HepG2 (cell line): ENCODE data around the gene MRO. TPM values are rescaled to one million over a fixed set of nuclear protein-coding genes. Genes with fewer than 3 reads are reported as not detected.
A peak's percentile ranks its signal among the peaks of the same experiment; 100 is the strongest.

ENCODE experiments used
- CBFB ChIP-seq: sonication (generic); formaldehyde crosslinking; IDR thresholded peaks from 2 replicates; pipeline ENCODE4 v1.4.0; 2020; ENCODE audit warnings: missing genetic modification reagents
- CEBPG ChIP-seq: IDR thresholded peaks from 2 replicates; pipeline ENCODE4 v1.6.1; 2016
- HIVEP1 ChIP-seq: sonication (generic); formaldehyde crosslinking; IDR thresholded peaks from 2 replicates; pipeline ENCODE4 v1.4.0; 2020; ENCODE audit warnings: mild to moderate bottlenecking, missing genetic modification reagents
- HMG20B ChIP-seq: conservative IDR thresholded peaks from 2 replicates; pipeline ENCODE4 v1.6.1; 2016; ENCODE audit warnings: missing genetic modification reagents, missing compliant biosample characterization
- PHF5A ChIP-seq: IDR thresholded peaks from one replicate; pipeline ENCODE4 v1.6.1; 2018; ENCODE audit warnings: low read depth, missing genetic modification reagents; ENCODE audit not compliant: unreplicated experiment
- RARA ChIP-seq: IDR thresholded peaks from 2 replicates; pipeline ENCODE4 v1.6.1; 2016; ENCODE audit warnings: missing genetic modification reagents, missing compliant biosample characterization
- REPIN1 ChIP-seq: sonication (generic); formaldehyde crosslinking; IDR thresholded peaks from 2 replicates; pipeline ENCODE4 v1.8.0; 2022; ENCODE audit warnings: missing genetic modification reagents, low read depth, mild to moderate bottlenecking, borderline replicate concordance
- SNAI1 ChIP-seq: sonication (generic); formaldehyde crosslinking; IDR thresholded peaks from 2 replicates; pipeline ENCODE4 v1.5.0; 2020; ENCODE audit warnings: mild to moderate bottlenecking, missing genetic modification reagents, borderline replicate concordance
- ZFP62 ChIP-seq: sonication (generic); formaldehyde crosslinking; IDR thresholded peaks from 2 replicates; pipeline ENCODE4 v1.4.0; 2020; ENCODE audit warnings: missing genetic modification reagents
- ZNF292 ChIP-seq: sonication (generic); formaldehyde crosslinking; IDR thresholded peaks from 2 replicates; pipeline ENCODE4 v1.8.1; 2022; ENCODE audit warnings: mild to moderate bottlenecking, low read depth, missing genetic modification reagents, borderline replicate concordance
- ZNF468 ChIP-seq: sonication (generic); formaldehyde crosslinking; IDR thresholded peaks from 2 replicates; pipeline ENCODE4 v1.8.0; 2022; ENCODE audit warnings: mild to moderate bottlenecking, moderate library complexity, missing genetic modification reagents
- ZNF768 ChIP-seq: sonication (generic); formaldehyde crosslinking; IDR thresholded peaks from 2 replicates; pipeline ENCODE4 v1.4.0; 2020; ENCODE audit warnings: missing genetic modification reagents
- polyA plus RNA-seq, 8 experiments: library from polyadenylated mRNA; depleted of rRNA in 3 of 8; stranded (reverse) in 7 of 8; unstranded in 1 of 8; fragments of >200 nt; fragmentation: Illumina TruSeq in 4 of 8; extraction: Trizol in 4 of 8; gene quantifications; 2 replicates each; pipeline versions ENCODE4 v1.2.1 to v1.2.3, GENCODE V29; 2011 to 2016; ENCODE audit warnings: low read depth in 4 of 8, missing spikeins in 1 of 8, mixed read lengths in 1 of 8; ENCODE audit not compliant: insufficient read depth in 1 of 8
- total RNA-seq, 5 experiments: library from RNA; depleted of rRNA; stranded (reverse); fragments of >200 nt; fragmentation: Illumina TruSeq; extraction: Trizol; gene quantifications; 2 replicates each; pipeline ENCODE4 v1.2.3, GENCODE V29; 2016; ENCODE audit warnings: low read depth in 1 of 5
- TF ChIP-seq, protein P1 (sequence below): sonication (generic); formaldehyde crosslinking; IDR thresholded peaks from 2 replicates; pipeline ENCODE4 v1.8.0; 2022; ENCODE audit warnings: missing genetic modification reagents, low read depth, mild to moderate bottlenecking, borderline replicate concordance
- TF ChIP-seq, protein P2 (sequence below): IDR thresholded peaks from 2 replicates; pipeline ENCODE4 v1.6.1; 2016; ENCODE audit warnings: low read depth, missing genetic modification reagents, missing compliant biosample characterization
- TF ChIP-seq, protein P3 (sequence below), 2 experiments: fragments of 450-650 bp in 1 of 2; sonication (generic) in 1 of 2; formaldehyde crosslinking in 1 of 2; IDR thresholded peaks; 2 replicates each; pipeline versions ENCODE4 v1.6.1 to v1.8.0; 2016 to 2022; ENCODE audit warnings: antibody characterized with exemption in 1 of 2, mild to moderate bottlenecking in 1 of 2, missing genetic modification reagents in 1 of 2

The MRO gene
- total and polyA plus RNA-seq, 2 of the 13 experiments (the other 11 are each of a cell fraction or from before 2014, with no cell fraction given): not detected

DNA sequence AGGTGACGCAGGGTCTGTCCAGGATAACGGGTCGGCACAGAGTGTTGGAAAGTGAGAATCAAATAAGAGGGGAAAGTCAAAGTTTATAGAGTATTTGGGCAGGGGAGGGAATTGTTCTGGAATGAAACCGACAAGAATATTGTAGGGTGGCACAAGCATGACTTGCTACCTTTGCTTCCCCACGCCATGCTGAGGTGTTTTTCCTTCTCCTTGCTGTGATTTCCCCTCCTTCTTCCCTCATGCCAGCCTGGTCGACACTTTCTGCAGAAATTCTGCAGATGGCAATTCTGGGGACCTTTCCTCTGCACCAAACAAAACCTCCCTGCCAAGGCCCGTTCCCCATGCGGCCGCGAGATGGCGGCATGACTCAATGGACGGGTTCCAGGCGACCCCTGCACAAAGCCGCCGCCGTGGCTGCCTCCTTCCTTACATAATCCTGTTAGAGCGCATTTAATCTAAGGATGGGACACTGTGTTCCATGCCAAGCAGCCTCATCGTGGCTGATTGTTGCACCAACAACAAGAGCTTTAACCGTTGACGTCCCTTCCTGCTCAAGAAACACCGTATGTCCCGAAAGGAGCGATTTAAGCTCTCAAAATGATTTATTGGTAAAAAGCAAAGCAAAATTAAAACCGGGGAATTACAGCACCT lies at the start of gene MRO (continued):
- TF ChIP-seq, protein P1, sequence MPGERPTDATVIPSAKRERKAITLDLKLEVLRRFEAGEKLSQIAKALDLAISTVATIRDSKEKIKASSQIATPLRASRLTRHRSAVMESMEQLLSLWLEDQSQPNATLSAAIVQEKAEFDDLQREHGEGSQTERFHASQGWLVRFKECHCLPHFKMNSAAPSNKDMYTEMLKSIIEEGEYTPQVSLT (CRISPR knock-in tag): no peak
- TF ChIP-seq ZNF468 (no peak), HMG20B (CRISPR knock-in tag) (0 out of 2 replicates have a peak, but pooled peaks have one; percentile 27), PHF5A (CRISPR knock-in tag) (no peak), CEBPG (CRISPR knock-in tag) (peak; percentile 48; the same call in 1 of the 2 replicates), SNAI1 (CRISPR knock-in tag) (no peak), ZFP62 (no peak), HIVEP1 (CRISPR knock-in tag) (no peak), CBFB (no peak), RARA (CRISPR knock-in tag) (0 out of 2 replicates have a peak, but pooled peaks have one; percentile 31), ZNF768 (CRISPR knock-in tag) (no peak), REPIN1 (CRISPR knock-in tag) (no peak), ZNF292 (CRISPR knock-in tag) (peak; percentile 24; the same call in 1 of the 2 replicates)
- TF ChIP-seq, protein P2, sequence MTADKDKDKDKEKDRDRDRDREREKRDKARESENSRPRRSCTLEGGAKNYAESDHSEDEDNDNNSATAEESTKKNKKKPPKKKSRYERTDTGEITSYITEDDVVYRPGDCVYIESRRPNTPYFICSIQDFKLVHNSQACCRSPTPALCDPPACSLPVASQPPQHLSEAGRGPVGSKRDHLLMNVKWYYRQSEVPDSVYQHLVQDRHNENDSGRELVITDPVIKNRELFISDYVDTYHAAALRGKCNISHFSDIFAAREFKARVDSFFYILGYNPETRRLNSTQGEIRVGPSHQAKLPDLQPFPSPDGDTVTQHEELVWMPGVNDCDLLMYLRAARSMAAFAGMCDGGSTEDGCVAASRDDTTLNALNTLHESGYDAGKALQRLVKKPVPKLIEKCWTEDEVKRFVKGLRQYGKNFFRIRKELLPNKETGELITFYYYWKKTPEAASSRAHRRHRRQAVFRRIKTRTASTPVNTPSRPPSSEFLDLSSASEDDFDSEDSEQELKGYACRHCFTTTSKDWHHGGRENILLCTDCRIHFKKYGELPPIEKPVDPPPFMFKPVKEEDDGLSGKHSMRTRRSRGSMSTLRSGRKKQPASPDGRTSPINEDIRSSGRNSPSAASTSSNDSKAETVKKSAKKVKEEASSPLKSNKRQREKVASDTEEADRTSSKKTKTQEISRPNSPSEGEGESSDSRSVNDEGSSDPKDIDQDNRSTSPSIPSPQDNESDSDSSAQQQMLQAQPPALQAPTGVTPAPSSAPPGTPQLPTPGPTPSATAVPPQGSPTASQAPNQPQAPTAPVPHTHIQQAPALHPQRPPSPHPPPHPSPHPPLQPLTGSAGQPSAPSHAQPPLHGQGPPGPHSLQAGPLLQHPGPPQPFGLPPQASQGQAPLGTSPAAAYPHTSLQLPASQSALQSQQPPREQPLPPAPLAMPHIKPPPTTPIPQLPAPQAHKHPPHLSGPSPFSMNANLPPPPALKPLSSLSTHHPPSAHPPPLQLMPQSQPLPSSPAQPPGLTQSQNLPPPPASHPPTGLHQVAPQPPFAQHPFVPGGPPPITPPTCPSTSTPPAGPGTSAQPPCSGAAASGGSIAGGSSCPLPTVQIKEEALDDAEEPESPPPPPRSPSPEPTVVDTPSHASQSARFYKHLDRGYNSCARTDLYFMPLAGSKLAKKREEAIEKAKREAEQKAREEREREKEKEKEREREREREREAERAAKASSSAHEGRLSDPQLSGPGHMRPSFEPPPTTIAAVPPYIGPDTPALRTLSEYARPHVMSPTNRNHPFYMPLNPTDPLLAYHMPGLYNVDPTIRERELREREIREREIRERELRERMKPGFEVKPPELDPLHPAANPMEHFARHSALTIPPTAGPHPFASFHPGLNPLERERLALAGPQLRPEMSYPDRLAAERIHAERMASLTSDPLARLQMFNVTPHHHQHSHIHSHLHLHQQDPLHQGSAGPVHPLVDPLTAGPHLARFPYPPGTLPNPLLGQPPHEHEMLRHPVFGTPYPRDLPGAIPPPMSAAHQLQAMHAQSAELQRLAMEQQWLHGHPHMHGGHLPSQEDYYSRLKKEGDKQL: no peak
- TF ChIP-seq, protein P3, sequence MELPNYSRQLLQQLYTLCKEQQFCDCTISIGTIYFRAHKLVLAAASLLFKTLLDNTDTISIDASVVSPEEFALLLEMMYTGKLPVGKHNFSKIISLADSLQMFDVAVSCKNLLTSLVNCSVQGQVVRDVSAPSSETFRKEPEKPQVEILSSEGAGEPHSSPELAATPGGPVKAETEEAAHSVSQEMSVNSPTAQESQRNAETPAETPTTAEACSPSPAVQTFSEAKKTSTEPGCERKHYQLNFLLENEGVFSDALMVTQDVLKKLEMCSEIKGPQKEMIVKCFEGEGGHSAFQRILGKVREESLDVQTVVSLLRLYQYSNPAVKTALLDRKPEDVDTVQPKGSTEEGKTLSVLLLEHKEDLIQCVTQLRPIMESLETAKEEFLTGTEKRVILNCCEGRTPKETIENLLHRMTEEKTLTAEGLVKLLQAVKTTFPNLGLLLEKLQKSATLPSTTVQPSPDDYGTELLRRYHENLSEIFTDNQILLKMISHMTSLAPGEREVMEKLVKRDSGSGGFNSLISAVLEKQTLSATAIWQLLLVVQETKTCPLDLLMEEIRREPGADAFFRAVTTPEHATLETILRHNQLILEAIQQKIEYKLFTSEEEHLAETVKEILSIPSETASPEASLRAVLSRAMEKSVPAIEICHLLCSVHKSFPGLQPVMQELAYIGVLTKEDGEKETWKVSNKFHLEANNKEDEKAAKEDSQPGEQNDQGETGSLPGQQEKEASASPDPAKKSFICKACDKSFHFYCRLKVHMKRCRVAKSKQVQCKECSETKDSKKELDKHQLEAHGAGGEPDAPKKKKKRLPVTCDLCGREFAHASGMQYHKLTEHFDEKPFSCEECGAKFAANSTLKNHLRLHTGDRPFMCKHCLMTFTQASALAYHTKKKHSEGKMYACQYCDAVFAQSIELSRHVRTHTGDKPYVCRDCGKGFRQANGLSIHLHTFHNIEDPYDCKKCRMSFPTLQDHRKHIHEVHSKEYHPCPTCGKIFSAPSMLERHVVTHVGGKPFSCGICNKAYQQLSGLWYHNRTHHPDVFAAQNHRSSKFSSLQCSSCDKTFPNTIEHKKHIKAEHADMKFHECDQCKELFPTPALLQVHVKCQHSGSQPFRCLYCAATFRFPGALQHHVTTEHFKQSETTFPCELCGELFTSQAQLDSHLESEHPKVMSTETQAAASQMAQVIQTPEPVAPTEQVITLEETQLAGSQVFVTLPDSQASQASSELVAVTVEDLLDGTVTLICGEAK (IDR thresholded peaks at IDR 0.05): no peak
- TF ChIP-seq, protein P3 (CRISPR knock-in tag; IDR thresholded peaks at IDR 0.05): no peak
